Measurements from ENCODE around the gene CCR3.
A peak's percentile ranks its signal among the peaks of the same experiment; 100 is the strongest.

Gene CCR3

GRCh38 chr3:46298871-46299607, 56.8 kb downstream of the CCR3 start:
- Histone ChIP-seq H3F3A (ENCODE audit: low read depth) (no peaks in the 10 kb centered on the region), H3K9ac (ENCODE audit: low read depth, low read length, poor library complexity, severe bottlenecking) (no peak overlapping the region), H4K20me1 (ENCODE audit: insufficient read depth, low read length, poor library complexity, severe bottlenecking) (no peaks in the 10 kb centered on the region), H3K9me2 (replicated peaks; ENCODE audit: low read depth, low read length) (no peaks in the 10 kb centered on the region), H3K9me3 (ENCODE audit: insufficient read depth, low read depth, low read length) (no peaks in the 10 kb centered on the region), H2AFZ (ENCODE audit: low read length) (0 out of 2 replicates have a peak overlapping the region, but pooled peaks have one; percentile 75), H3K79me2 (ENCODE audit: insufficient read depth, low read length) (no peaks in the 10 kb centered on the region), H3K4me2 (ENCODE audit: low read depth, low read length, poor library complexity, severe bottlenecking) (peak overlapping the region; percentile 9), H3K4me1 (ENCODE audit: insufficient read depth, low read length, poor library complexity, severe bottlenecking) (peaks cover 40% of the 10 kb centered on the region), H3K27me3 (ENCODE audit: insufficient read depth, low read length, poor library complexity, severe bottlenecking) (no peaks in the 10 kb centered on the region), H3K4me3 (ENCODE audit: low read length, poor library complexity, severe bottlenecking) (no peak overlapping the region), H3K36me3 (ENCODE audit: insufficient read depth, low read length) (no peaks in the 10 kb centered on the region)
- no peak for TF ChIP-seq CTCF (conservative IDR thresholded peaks at IDR 0.05; ENCODE audit: low read length)
- no peak for TF ChIP-seq EZH2phosphoT487 (IDR thresholded peaks at IDR 0.05; ENCODE audit: borderline replicate concordance)

GRCh38 chr3:46299608-46300460, 57.6 kb downstream of the CCR3 start:
- no peaks in the 10 kb centered on the region for H3K27me3 ChIP-seq (ENCODE audit: insufficient read depth, low read length, poor library complexity, severe bottlenecking)
- no peaks in the 10 kb centered on the region for H3F3A ChIP-seq (ENCODE audit: low read depth)
- no peak overlapping the region for H3K9ac ChIP-seq (ENCODE audit: low read depth, low read length, poor library complexity, severe bottlenecking)
- H2AFZ ChIP-seq (ENCODE audit: low read length), result peak overlapping the region; percentile 75; the same call in 1 of the 2 replicates
- H3K9me2 ChIP-seq (replicated peaks; ENCODE audit: low read depth, low read length), result no peaks in the 10 kb centered on the region
- H3K79me2 ChIP-seq (ENCODE audit: insufficient read depth, low read length), result no peaks in the 10 kb centered on the region
- peaks cover 40% of the 10 kb centered on the region for H3K4me1 ChIP-seq (ENCODE audit: insufficient read depth, low read length, poor library complexity, severe bottlenecking)
- no peaks in the 10 kb centered on the region for H4K20me1 ChIP-seq (ENCODE audit: insufficient read depth, low read length, poor library complexity, severe bottlenecking)
- H3K36me3 ChIP-seq (ENCODE audit: insufficient read depth, low read length), result no peaks in the 10 kb centered on the region
- no peak overlapping the region for H3K4me2 ChIP-seq (ENCODE audit: low read depth, low read length, poor library complexity, severe bottlenecking)
- no peaks in the 10 kb centered on the region for H3K9me3 ChIP-seq (ENCODE audit: insufficient read depth, low read depth, low read length)
- H3K4me3 ChIP-seq (ENCODE audit: low read length, poor library complexity, severe bottlenecking), result no peak overlapping the region
- TF ChIP-seq CTCF (conservative IDR thresholded peaks at IDR 0.05; ENCODE audit: low read length), result no peak
- TF ChIP-seq EZH2phosphoT487 (IDR thresholded peaks at IDR 0.05; ENCODE audit: borderline replicate concordance), result no peak

GRCh38 chr3:46300461-46300789, 58.2 kb downstream of the CCR3 start:
- Histone ChIP-seq H3K4me3 (ENCODE audit: low read length, poor library complexity, severe bottlenecking) (no peak overlapping the region), H3K36me3 (ENCODE audit: insufficient read depth, low read length) (no peaks in the 10 kb centered on the region), H3K4me1 (ENCODE audit: insufficient read depth, low read length, poor library complexity, severe bottlenecking) (peaks cover 40% of the 10 kb centered on the region), H3K4me2 (ENCODE audit: low read depth, low read length, poor library complexity, severe bottlenecking) (no peak overlapping the region), H3K9ac (ENCODE audit: low read depth, low read length, poor library complexity, severe bottlenecking) (no peak overlapping the region), H3K9me2 (replicated peaks; ENCODE audit: low read depth, low read length) (no peaks in the 10 kb centered on the region), H3K27me3 (ENCODE audit: insufficient read depth, low read length, poor library complexity, severe bottlenecking) (no peaks in the 10 kb centered on the region), H4K20me1 (ENCODE audit: insufficient read depth, low read length, poor library complexity, severe bottlenecking) (no peaks in the 10 kb centered on the region), H3K79me2 (ENCODE audit: insufficient read depth, low read length) (no peaks in the 10 kb centered on the region), H3K9me3 (ENCODE audit: insufficient read depth, low read depth, low read length) (no peaks in the 10 kb centered on the region), H3F3A (ENCODE audit: low read depth) (no peaks in the 10 kb centered on the region), H2AFZ (ENCODE audit: low read length) (no peak overlapping the region)
- TF ChIP-seq EZH2phosphoT487 (IDR thresholded peaks at IDR 0.05; ENCODE audit: borderline replicate concordance) (no peak), CTCF (conservative IDR thresholded peaks at IDR 0.05; ENCODE audit: low read length) (no peak)
